Measurements from ENCODE around the gene NTNG2. TPM values are rescaled to one million over a fixed set of nuclear protein-coding genes. Genes with fewer than 3 reads are reported as not detected.
A peak's percentile ranks its signal among the peaks of the same experiment; 100 is the strongest.

NTNG2 gene
- total and polyA plus RNA-seq, 9 of the 15 experiments (the other 6 are each of a cell fraction or from before 2014, with no cell fraction given), result 0.01 to 0.11 (median 0.09) TPM; not detected in 6

- ChIA-PET CTCF (ENCODE audit: low intra/inter-chr PET ratio) (no interaction called here), POLR2A (no interaction called here)
- peaks cover 0 to 5% of the 10 kb centered on the region in 2 experiments; a peak in 1 of 5 replicates for H3K4me1 ChIP-seq (replicated peaks in 1 of 2; ENCODE audit: control insufficient read depth in 2 of 2, insufficient read depth in 2 of 2, low read length in 2 of 2)
- no peak overlapping the region for H3K27ac ChIP-seq (ENCODE audit: extremely low read depth, low read depth, low read length)
- H3K79me2 ChIP-seq (ENCODE audit: control insufficient read depth, insufficient read depth, low read length), result no peaks in the 10 kb centered on the region
- intact Hi-C loops (cut with micrococcal nuclease), result no loop called here
- TF ChIP-seq E2F3 (CRISPR knock-in tag; IDR thresholded peaks at IDR 0.05) (no peak), MAZ (CRISPR knock-in tag; conservative IDR thresholded peaks at IDR 0.05 in 1 of 2, IDR thresholded peaks at IDR 0.05 in 1 of 2) (no peak), ZNF121 (CRISPR knock-in tag; conservative IDR thresholded peaks at IDR 0.05) (peak; percentile 49), XRCC5 (IDR thresholded peaks at IDR 0.05; ENCODE audit: low read depth, low read length) (no peak), NFATC3 (IDR thresholded peaks at IDR 0.05) (no peak), TCF7L2 (IDR thresholded peaks at IDR 0.05; ENCODE audit: low read depth, low read length) (no peak)
- FAIRE-seq (no peak), ATAC-seq (no peak), DNase-seq (ENCODE audit: extremely low read depth in 1 of 4, low spot score in 3 of 4) (no peak)
- H3K27me3 ChIP-seq (ENCODE audit: control insufficient read depth in 2 of 2, insufficient read depth in 2 of 2, low read length in 2 of 2), result peaks cover 43 to 87% of the 10 kb centered on the region in 2 experiments
- H3K4me2 ChIP-seq (ENCODE audit: insufficient read depth, low read length), result no peak overlapping the region
- in situ Hi-C loops (cut with MboI), result no loop called here
- no peaks in the 10 kb centered on the region for H3K9me3 ChIP-seq (replicated peaks; ENCODE audit: control insufficient read depth, insufficient read depth, low read depth, low read length)
- 2% methylated on average over 14 of the region's 16 CpGs for WGBS (ENCODE audit: insufficient coverage, low coverage, missing lambda C conversion rate)
- H3K4me3 ChIP-seq, result no peak overlapping the region
- no TSS peak for BruUV-seq (replicated peaks)
- H4K20me1 ChIP-seq (replicated peaks; ENCODE audit: control insufficient read depth, insufficient read depth, low read length), result peaks cover 14% of the 10 kb centered on the region; the same call in 1 of the 2 replicates
- no peak overlapping the region for H2AFZ ChIP-seq (ENCODE audit: low read depth, low read length)
- no peaks in the 10 kb centered on the region for H3K9me1 ChIP-seq (ENCODE audit: control insufficient read depth, insufficient read depth, low read length)
- H3K36me3 ChIP-seq (ENCODE audit: control insufficient read depth, insufficient read depth, low read length), result no peaks in the 10 kb centered on the region
- no peak overlapping the region for H3K9ac ChIP-seq (ENCODE audit: insufficient read depth in 1 of 2, low read depth in 2 of 2, low read length in 2 of 2)
These were observed 46.2 kb downstream of the NTNG2 start for GRCh38 chr9:132207839-132208615.
